K562 (cell line): ENCODE results near the gene MAST4. TPM values are rescaled to one million over a fixed set of nuclear protein-coding genes. Genes with fewer than 3 reads are reported as not detected.

Experiments
- ATAC-seq: fragments of 200-7000 bp; cut with Tn5 transposase; 3 replicates; pipeline ENCODE4 v1.9.1; 2020; ENCODE audit warnings: moderate library complexity
- BruUV-seq: library from RNA; stranded (reverse); fragments of 400-500 nt; replicated peaks from 2 replicates; lab custom pipeline; 2021; lab: Mats Ljungman, UMichigan
- CTCF ChIA-PET: fragments of 300-600 bp; formaldehyde crosslinking; extraction: SDS; loops from one replicate; lab custom pipeline; 2021; ENCODE audit warnings: low intra/inter-chr PET ratio; lab: Yijun Ruan, JAX
- POLR2A ChIA-PET: fragments of 300-600, 350-650 bp; sonication (Branson Sonifier 250); formaldehyde crosslinking; extraction: SDS; loops from one replicate; lab custom pipeline; 2021; ENCODE audit warnings: antibody characterized with exemption, inconsistent platforms; lab: Yijun Ruan, JAX
- DNase-seq, 4 experiments: peaks; one replicate each; pipeline versions ENCODE4 v3.0.0 to v3.0.0-alpha.2; 2011 to 2018; ENCODE audit warnings: low spot score in 3 of 4, mixed read lengths in 3 of 4; ENCODE audit errors: extremely low read depth in 1 of 4
- FAIRE-seq: peaks from 2 replicates; lab custom pipeline; 2011; peaks lifted over from hg19 to GRCh38; lab: Jason Lieb, UNC
- H2AFZ ChIP-seq: 2 replicates; pipeline ENCODE4 v1.6.0; 2011; ENCODE audit warnings: low read depth, low read length, control low read depth, inconsistent platforms
- H3K27ac ChIP-seq: fragments of 200-600 bp; 3 replicates; pipeline ENCODE4 v1.8.0; 2011; ENCODE audit warnings: low read depth, mild to moderate bottlenecking, control low read depth, inconsistent platforms, low read length, moderate library complexity, mixed read lengths; ENCODE audit errors: extremely low read depth
- H3K27me3 ChIP-seq, 2 experiments: fragments of 300-600 bp in 1 of 2; 2 replicates in 1 of 2; 3 replicates in 1 of 2; pipeline versions ENCODE4 v1.6.0 to v1.8.0; 2011; ENCODE audit warnings: inconsistent platforms in 2 of 2, low read length in 2 of 2, mild to moderate bottlenecking in 1 of 2, mixed read lengths in 1 of 2, moderate library complexity in 1 of 2; ENCODE audit not compliant: control insufficient read depth in 2 of 2, insufficient read depth in 2 of 2
- H3K36me3 ChIP-seq: fragments of 300-600 bp; 3 replicates; pipeline ENCODE4 v1.8.0; 2011; ENCODE audit warnings: mild to moderate bottlenecking, low read length, inconsistent platforms; ENCODE audit not compliant: control insufficient read depth, insufficient read depth
- H3K4me1 ChIP-seq, 2 experiments: fragments of 200-600 bp in 1 of 2; replicated peaks in 1 of 2; 2 replicates in 1 of 2; 3 replicates in 1 of 2; pipeline versions ENCODE4 v1.5.1 to v1.8.0; 2011; ENCODE audit warnings: inconsistent platforms in 2 of 2, low read length in 2 of 2, mild to moderate bottlenecking in 1 of 2, mixed read lengths in 1 of 2, moderate library complexity in 1 of 2; ENCODE audit not compliant: control insufficient read depth in 2 of 2, insufficient read depth in 2 of 2
- H3K4me2 ChIP-seq: 2 replicates; pipeline ENCODE4 v1.6.1; 2011; ENCODE audit warnings: low read length, control low read depth, inconsistent platforms, mixed read lengths; ENCODE audit not compliant: insufficient read depth
- H3K4me3 ChIP-seq: fragments of 200-600 bp; sonication (generic), shearing (Covaris generic); 2 replicates; pipeline ENCODE4 v1.5.1; 2016; ENCODE audit warnings: control low read depth, inconsistent platforms
- H3K79me2 ChIP-seq: fragments of 200-600 bp; 3 replicates; pipeline ENCODE4 v1.8.0; 2011; ENCODE audit warnings: low read length, inconsistent platforms; ENCODE audit not compliant: control insufficient read depth, insufficient read depth
- H3K9ac ChIP-seq, 2 experiments: 2 replicates each; pipeline versions ENCODE4 v1.6.0 to v1.6.1; 2011; ENCODE audit warnings: low read depth in 2 of 2, low read length in 2 of 2, control low read depth in 1 of 2, inconsistent platforms in 1 of 2, mild to moderate bottlenecking in 1 of 2, mixed read lengths in 1 of 2; ENCODE audit not compliant: insufficient read depth in 1 of 2
- H3K9me1 ChIP-seq: one replicate; pipeline ENCODE4 v1.6.0; 2011; ENCODE audit warnings: inconsistent platforms, mild to moderate bottlenecking, low read length, moderate library complexity; ENCODE audit not compliant: control insufficient read depth, insufficient read depth
- H3K9me3 ChIP-seq: replicated peaks from 2 replicates; pipeline ENCODE4 v1.5.1; 2011; ENCODE audit warnings: low read depth, low read length, inconsistent platforms; ENCODE audit not compliant: control insufficient read depth, insufficient read depth
- H4K20me1 ChIP-seq: replicated peaks from 2 replicates; pipeline ENCODE4 v1.6.1; 2011; ENCODE audit warnings: low read length, inconsistent platforms, mixed read lengths; ENCODE audit not compliant: control insufficient read depth, insufficient read depth
- ATF2 ChIP-seq: sonication (generic); formaldehyde crosslinking; IDR thresholded peaks from 2 replicates; pipeline ENCODE4 v1.8.1; 2022; ENCODE audit warnings: missing genetic modification reagents
- FIP1L1 ChIP-seq: fragments of 200-400 bp; formaldehyde crosslinking; IDR thresholded peaks from 2 replicates; pipeline ENCODE4 v1.6.1; 2018; ENCODE audit warnings: mild to moderate bottlenecking, low read depth, low read length; ENCODE audit not compliant: poor library complexity, severe bottlenecking
- HNRNPL ChIP-seq: fragments of 200-400 bp; formaldehyde crosslinking; IDR thresholded peaks from 2 replicates; pipeline ENCODE4 v1.6.1; 2017; ENCODE audit warnings: low read depth, mild to moderate bottlenecking, low read length
- L3MBTL2 ChIP-seq: fragments of 450-650 bp; IDR thresholded peaks from 2 replicates; pipeline ENCODE4 v1.6.1; 2016; ENCODE audit warnings: mild to moderate bottlenecking, moderate library complexity
- LEF1 ChIP-seq: fragments of 450-650 bp; IDR thresholded peaks from 2 replicates; pipeline ENCODE4 v1.6.1; 2016; ENCODE audit warnings: mild to moderate bottlenecking
- POLR2AphosphoS2 ChIP-seq: IDR thresholded peaks from 2 replicates; pipeline ENCODE4 v1.6.1; 2012; ENCODE audit warnings: low read length, improper control_type of control experiment
- PPARD ChIP-seq: fragments of 250-450 bp; sonication (Bioruptor Pico); IDR thresholded peaks from 2 replicates; pipeline ENCODE4 v1.8.0; 2022; ENCODE audit warnings: inconsistent platforms, mild to moderate bottlenecking, moderate library complexity
- STAT5A ChIP-seq: IDR thresholded peaks from 2 replicates; pipeline ENCODE4 v1.6.1; 2012; ENCODE audit warnings: low read length, inconsistent platforms, borderline replicate concordance
- ZBTB2 ChIP-seq: fragments of 450-650 bp; IDR thresholded peaks from 2 replicates; pipeline ENCODE4 v1.6.1; 2016; ENCODE audit warnings: antibody characterized with exemption
- ZKSCAN3 ChIP-seq: fragments of 250-450 bp; sonication (Bioruptor Pico); IDR thresholded peaks from 2 replicates; pipeline ENCODE4 v1.4.0; 2020
- WGBS: fragments of 100-300 bp; shearing (Covaris generic); methylation state at CpG from one replicate; pipeline ENCODE4 v1.1.6; 2016; ENCODE audit warnings: low coverage, mixed read lengths; ENCODE audit not compliant: insufficient coverage; ENCODE audit errors: missing lambda C conversion rate; 5-methylcytosine and 5-hydroxymethylcytosine counted together
- in situ Hi-C: fragments of 300-500 bp; cut with MboI; formaldehyde crosslinking; loops from 4 replicates; pipeline ENCODE4 v1.15.0; 2018; ENCODE audit warnings: inconsistent platforms, mixed read lengths
- intact Hi-C: fragments of 100-400 bp; cut with micrococcal nuclease; formaldehyde crosslinking; loops from 2 replicates; pipeline ENCODE4 v1.14.2; 2022
- polyA plus RNA-seq, 8 experiments: library from polyadenylated mRNA; depleted of rRNA in 4 of 8; stranded (reverse) in 5 of 8; unstranded in 3 of 8; fragments of >200 nt; fragmentation: Nextera tagmentation in 2 of 8; fragmentation: Illumina TruSeq in 1 of 8; extraction: Ambion mirVana in 2 of 8; extraction: Trizol in 1 of 8; gene quantifications; 2 replicates each; pipeline versions ENCODE4 v1.2.1 to v1.2.3, GENCODE V29; 2011 to 2014; ENCODE audit warnings: inconsistent platforms in 1 of 8, missing spikeins in 1 of 8
- total RNA-seq, 7 experiments: library from RNA; depleted of rRNA in 6 of 7; stranded (reverse); fragments of >200 nt in 6 of 7; fragmentation: Illumina TruSeq in 2 of 7; extraction: Trizol in 2 of 7; gene quantifications; 2 replicates each; pipeline versions ENCODE4 v1.2.1 to v1.2.3, GENCODE V29; 2011 to 2021; ENCODE audit warnings: low replicate concordance in 1 of 7
- TF ChIP-seq, protein P1 (sequence below): fragments of 250-450 bp; sonication (Bioruptor Pico); IDR thresholded peaks from 2 replicates; pipeline ENCODE4 v1.5.1; 2021; ENCODE audit warnings: mild to moderate bottlenecking

The MAST4 gene
- total and polyA plus RNA-seq, 9 of the 15 experiments (the other 6 are each of a cell fraction or from before 2014, with no cell fraction given) = 0.88 to 10.1 (median 5.2) TPM

GRCh38 chr5:66742896-66743247 lies 146.7 kb downstream of the MAST4 start:
- TF ChIP-seq ZKSCAN3 (CRISPR knock-in tag) (no peak), STAT5A (no peak)
- Histone ChIP-seq H2AFZ (no peak overlapping the region), H3K4me3 (no peak overlapping the region), H3K4me1 (no peaks in the 10 kb centered on the region), H3K9me1 (no peaks in the 10 kb centered on the region), H3K9ac (no peak overlapping the region), H4K20me1 (no peaks in the 10 kb centered on the region), H3K4me2 (no peak overlapping the region), H3K9me3 (no peaks in the 10 kb centered on the region), H3K27ac (no peak overlapping the region), H3K27me3 (no peaks in the 10 kb centered on the region; a peak in 1 of 5 replicates), H3K79me2 (no peaks in the 10 kb centered on the region), H3K36me3 (no peaks in the 10 kb centered on the region)
- WGBS = 35% methylated on average over 5 of the region's 5 CpGs
- intact Hi-C loops (no loop called here), in situ Hi-C loops (no loop called here)
- BruUV-seq = no TSS peak
- FAIRE-seq (no peak), DNase-seq (no peak), ATAC-seq (no peak)
- POLR2A ChIA-PET = interaction anchor here (1.2 kb wide), 1 partner anchor 14 kb away, joined by 4 read pairs; no protein-coding TSS in a partner anchor
- CTCF ChIA-PET = interaction anchor here (0.6 kb wide), 1 partner anchor 365 kb away, joined by 3 read pairs; no protein-coding TSS in a partner anchor

GRCh38 chr5:66743344-66743743 lies 147.2 kb downstream of the MAST4 start:
- 2% methylated on average over 6 of the region's 6 CpGs for WGBS
- CTCF ChIA-PET = interaction anchor here (0.6 kb wide), 1 partner anchor 366 kb away, joined by 3 read pairs; no protein-coding TSS in a partner anchor
- no peak for TF ChIP-seq LEF1
- TF ChIP-seq ZBTB2 = no peak
- TF ChIP-seq POLR2AphosphoS2 = no peak
- no peak for TF ChIP-seq HNRNPL
- TF ChIP-seq FIP1L1 = no peak
- no peak for TF ChIP-seq ATF2
- TF ChIP-seq L3MBTL2 = no peak
- no peak for TF ChIP-seq PPARD (CRISPR knock-in tag)
- TF ChIP-seq, protein P1, sequence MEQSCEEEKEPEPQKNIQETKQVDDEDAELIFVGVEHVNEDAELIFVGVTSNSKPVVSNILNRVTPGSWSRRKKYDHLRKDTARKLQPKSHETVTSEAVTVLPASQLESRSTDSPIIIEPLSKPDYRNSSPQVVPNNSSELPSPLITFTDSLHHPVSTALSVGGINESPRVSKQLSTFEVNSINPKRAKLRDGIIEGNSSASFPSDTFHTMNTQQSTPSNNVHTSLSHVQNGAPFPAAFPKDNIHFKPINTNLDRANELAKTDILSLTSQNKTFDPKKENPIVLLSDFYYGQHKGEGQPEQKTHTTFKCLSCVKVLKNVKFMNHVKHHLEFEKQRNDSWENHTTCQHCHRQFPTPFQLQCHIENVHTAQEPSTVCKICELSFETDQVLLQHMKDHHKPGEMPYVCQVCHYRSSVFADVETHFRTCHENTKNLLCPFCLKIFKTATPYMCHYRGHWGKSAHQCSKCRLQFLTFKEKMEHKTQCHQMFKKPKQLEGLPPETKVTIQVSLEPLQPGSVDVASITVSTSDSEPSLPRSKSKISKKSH (CRISPR knock-in tag) = no peak
- TF ChIP-seq, all 486 proteins: peak for 0
- no peaks in the 10 kb centered on the region for H3K9me1 ChIP-seq
- no peak overlapping the region for H3K4me3 ChIP-seq
- no peaks in the 10 kb centered on the region for H3K36me3 ChIP-seq
- intact Hi-C loops (no loop called here), in situ Hi-C loops (no loop called here)
- H3K9me3 ChIP-seq = no peaks in the 10 kb centered on the region
- FAIRE-seq (no peak), DNase-seq (no peak), ATAC-seq (no peak)
- no peaks in the 10 kb centered on the region for H3K4me1 ChIP-seq
- no peaks in the 10 kb centered on the region for H4K20me1 ChIP-seq
- POLR2A ChIA-PET = no interaction called here
- no peak overlapping the region for H3K4me2 ChIP-seq
- no peak overlapping the region for H2AFZ ChIP-seq
- H3K27me3 ChIP-seq = no peaks in the 10 kb centered on the region; a peak in 1 of 5 replicates
- H3K79me2 ChIP-seq = no peaks in the 10 kb centered on the region
- H3K9ac ChIP-seq = no peak overlapping the region
- no TSS peak for BruUV-seq
- no peak overlapping the region for H3K27ac ChIP-seq
